ENCODE results near the gene THADA. TPM values are rescaled to one million over a fixed set of nuclear protein-coding genes. Genes with fewer than 3 reads are reported as not detected.

Gene THADA
- polyA plus RNA-seq, 1 donor (not counting 4 experiments of a cell fraction or from before 2014, with no cell fraction given) = 22.6 TPM

GRCh38 chr2:43314299-43314927 lies 281.4 kb downstream of the THADA start:
- H3K9ac ChIP-seq (ENCODE audit: control insufficient read depth, extremely low read depth, insufficient read depth, low read length) = no peak overlapping the region
- H3K9me1 ChIP-seq (ENCODE audit: control insufficient read depth, extremely low read depth, insufficient read depth, low read length) = no peaks in the 10 kb centered on the region
- H3K27ac ChIP-seq (ENCODE audit: control insufficient read depth, insufficient read depth, low read length) = no peak overlapping the region
- peaks cover 0 to 2% of the 10 kb centered on the region in 2 experiments for H3K36me3 ChIP-seq (ENCODE audit: control insufficient read depth in 2 of 2, extremely low read depth in 1 of 2, insufficient read depth in 2 of 2, low read length in 2 of 2)
- DNase-seq (ENCODE audit: low read depth, low spot score) (no peak), FAIRE-seq (no peak)
- H3K27me3 ChIP-seq (ENCODE audit: control insufficient read depth, extremely low read depth, insufficient read depth, low read length) = no peaks in the 10 kb centered on the region
- no peak overlapping the region for H3K4me3 ChIP-seq (ENCODE audit: control insufficient read depth in 2 of 3, extremely low read depth in 1 of 3, insufficient read depth in 2 of 3, low read depth in 1 of 3, low read length in 3 of 3)
- no peak for TF ChIP-seq EZH2 (IDR thresholded peaks at IDR 0.05; ENCODE audit: low read length)
- TF ChIP-seq, protein P1, sequence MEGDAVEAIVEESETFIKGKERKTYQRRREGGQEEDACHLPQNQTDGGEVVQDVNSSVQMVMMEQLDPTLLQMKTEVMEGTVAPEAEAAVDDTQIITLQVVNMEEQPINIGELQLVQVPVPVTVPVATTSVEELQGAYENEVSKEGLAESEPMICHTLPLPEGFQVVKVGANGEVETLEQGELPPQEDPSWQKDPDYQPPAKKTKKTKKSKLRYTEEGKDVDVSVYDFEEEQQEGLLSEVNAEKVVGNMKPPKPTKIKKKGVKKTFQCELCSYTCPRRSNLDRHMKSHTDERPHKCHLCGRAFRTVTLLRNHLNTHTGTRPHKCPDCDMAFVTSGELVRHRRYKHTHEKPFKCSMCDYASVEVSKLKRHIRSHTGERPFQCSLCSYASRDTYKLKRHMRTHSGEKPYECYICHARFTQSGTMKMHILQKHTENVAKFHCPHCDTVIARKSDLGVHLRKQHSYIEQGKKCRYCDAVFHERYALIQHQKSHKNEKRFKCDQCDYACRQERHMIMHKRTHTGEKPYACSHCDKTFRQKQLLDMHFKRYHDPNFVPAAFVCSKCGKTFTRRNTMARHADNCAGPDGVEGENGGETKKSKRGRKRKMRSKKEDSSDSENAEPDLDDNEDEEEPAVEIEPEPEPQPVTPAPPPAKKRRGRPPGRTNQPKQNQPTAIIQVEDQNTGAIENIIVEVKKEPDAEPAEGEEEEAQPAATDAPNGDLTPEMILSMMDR (optimal IDR thresholded peaks at IDR 0.05 in 1 of 3, IDR thresholded peaks at IDR 0.05 in 1 of 3, conservative IDR thresholded peaks at IDR 0.05 in 1 of 3; ENCODE audit: extremely low read depth in 1 of 3, insufficient read depth in 2 of 3, low read length in 3 of 3) = no peak
- dilution Hi-C loops (cut with MboI; ENCODE audit: extremely low pct_ligation_motif_present, low sequenced_read_pairs) = no loop called here
- H4K20me1 ChIP-seq (ENCODE audit: control insufficient read depth, extremely low read depth, insufficient read depth, low read length) = no peaks in the 10 kb centered on the region
- H3K4me1 ChIP-seq (ENCODE audit: control insufficient read depth, extremely low read depth, insufficient read depth, low read length) = peaks cover 4% of the 10 kb centered on the region
- H3K9me3 ChIP-seq (ENCODE audit: control insufficient read depth, low read depth, low read length) = no peaks in the 10 kb centered on the region
- H3K79me2 ChIP-seq (ENCODE audit: control insufficient read depth, insufficient read depth, low read length) = no peaks in the 10 kb centered on the region
- H2AFZ ChIP-seq (ENCODE audit: control insufficient read depth, low read length) = no peak overlapping the region
- H3K4me2 ChIP-seq (ENCODE audit: control insufficient read depth, extremely low read depth, insufficient read depth, low read depth, low read length) = no peak overlapping the region

DNA sequence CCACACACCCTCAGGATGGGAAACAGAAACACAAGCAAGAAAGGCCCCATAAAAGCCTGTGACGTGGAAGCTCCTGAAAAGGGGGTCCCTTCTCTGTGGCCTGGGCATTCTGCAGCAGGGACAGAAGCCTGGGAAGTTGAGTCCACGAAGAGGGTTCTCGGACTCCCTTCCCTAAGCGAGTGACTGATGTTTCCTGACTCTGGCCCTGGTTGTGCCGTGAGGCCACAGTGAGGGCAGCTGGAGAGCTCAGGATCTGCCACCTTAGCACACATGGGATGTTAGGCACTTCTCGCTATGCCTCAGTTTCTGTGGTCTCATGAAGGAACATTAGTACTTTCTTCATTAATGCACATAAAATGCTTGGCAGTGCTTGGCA lies 282.2 kb downstream of the THADA start:
- dilution Hi-C loops (cut with MboI; ENCODE audit: extremely low pct_ligation_motif_present, low sequenced_read_pairs) = no loop called here
- H3K4me2 ChIP-seq (ENCODE audit: control insufficient read depth, extremely low read depth, insufficient read depth, low read depth, low read length) = no peak overlapping the region
- H3K27ac ChIP-seq (ENCODE audit: control insufficient read depth, insufficient read depth, low read length) = no peak overlapping the region

More for the DNA sequence above, 282.2 kb downstream of the THADA start:
- Histone ChIP-seq H3K9ac (ENCODE audit: control insufficient read depth, extremely low read depth, insufficient read depth, low read length) (no peak overlapping the region), H2AFZ (ENCODE audit: control insufficient read depth, low read length) (no peak overlapping the region), H3K4me3 (ENCODE audit: control insufficient read depth in 2 of 3, extremely low read depth in 1 of 3, insufficient read depth in 2 of 3, low read depth in 1 of 3, low read length in 3 of 3) (no peak overlapping the region), H3K4me1 (ENCODE audit: control insufficient read depth, extremely low read depth, insufficient read depth, low read length) (peaks cover 4% of the 10 kb centered on the region), H3K36me3 (ENCODE audit: control insufficient read depth in 2 of 2, extremely low read depth in 1 of 2, insufficient read depth in 2 of 2, low read length in 2 of 2) (peaks cover 0 to 2% of the 10 kb centered on the region in 2 experiments), H3K9me3 (ENCODE audit: control insufficient read depth, low read depth, low read length) (no peaks in the 10 kb centered on the region), H3K79me2 (ENCODE audit: control insufficient read depth, insufficient read depth, low read length) (no peaks in the 10 kb centered on the region), H4K20me1 (ENCODE audit: control insufficient read depth, extremely low read depth, insufficient read depth, low read length) (no peaks in the 10 kb centered on the region), H3K27me3 (ENCODE audit: control insufficient read depth, extremely low read depth, insufficient read depth, low read length) (no peaks in the 10 kb centered on the region), H3K9me1 (ENCODE audit: control insufficient read depth, extremely low read depth, insufficient read depth, low read length) (no peaks in the 10 kb centered on the region)
- FAIRE-seq (no peak), DNase-seq (ENCODE audit: low read depth, low spot score) (no peak)
- TF ChIP-seq, protein P1 (optimal IDR thresholded peaks at IDR 0.05 in 1 of 3, IDR thresholded peaks at IDR 0.05 in 1 of 3, conservative IDR thresholded peaks at IDR 0.05 in 1 of 3; ENCODE audit: extremely low read depth in 1 of 3, insufficient read depth in 2 of 3, low read length in 3 of 3) = no peak
- no peak for TF ChIP-seq EZH2 (IDR thresholded peaks at IDR 0.05; ENCODE audit: low read length)

Data from keratinocyte (primary cell).